Measurements from ENCODE around the gene SPOCK2.

Gene SPOCK2

GRCh38 chr10:72106154-72106849 lies 18.0 kb upstream of the SPOCK2 start:
- no peaks in the 10 kb centered on the region for H3K27me3 ChIP-seq (ENCODE audit: insufficient read depth, low read length)
- H3K9me3 ChIP-seq (ENCODE audit: insufficient read depth, low read depth, low read length) = no peaks in the 10 kb centered on the region
- H3K27ac ChIP-seq (ENCODE audit: low read length) = no peak overlapping the region
- H3K4me1 ChIP-seq (ENCODE audit: insufficient read depth, low read length) = no peaks in the 10 kb centered on the region
- no peak overlapping the region for H3K4me3 ChIP-seq (ENCODE audit: low read length)
- H3K9ac ChIP-seq (ENCODE audit: low read depth, low read length) = no peak overlapping the region
- no peaks in the 10 kb centered on the region for H3K36me3 ChIP-seq (ENCODE audit: insufficient read depth, low read depth, low read length)

- no peaks in the 10 kb centered on the region for H3K4me1 ChIP-seq (ENCODE audit: insufficient read depth, low read length)
- H3K36me3 ChIP-seq (ENCODE audit: insufficient read depth, low read depth, low read length) = no peaks in the 10 kb centered on the region; the same call in 1 of the 2 replicates
- H3K9me3 ChIP-seq (ENCODE audit: insufficient read depth, low read depth, low read length) = no peaks in the 10 kb centered on the region
- H3K4me3 ChIP-seq (ENCODE audit: low read length) = no peak overlapping the region
- no peaks in the 10 kb centered on the region for H3K27me3 ChIP-seq (ENCODE audit: insufficient read depth, low read length)
- H3K27ac ChIP-seq (ENCODE audit: low read length) = no peak overlapping the region
- no peak overlapping the region for H3K9ac ChIP-seq (ENCODE audit: low read depth, low read length)
These were observed 17.4 kb upstream of the SPOCK2 start for GRCh38 chr10:72105710-72106109.

GRCh38 chr10:72105098-72105475 lies 16.7 kb upstream of the SPOCK2 start:
- Histone ChIP-seq H3K4me1 (ENCODE audit: insufficient read depth, low read length) (no peaks in the 10 kb centered on the region), H3K27ac (ENCODE audit: low read length) (no peak overlapping the region), H3K27me3 (ENCODE audit: insufficient read depth, low read length) (no peaks in the 10 kb centered on the region), H3K9me3 (ENCODE audit: insufficient read depth, low read depth, low read length) (no peaks in the 10 kb centered on the region), H3K9ac (ENCODE audit: low read depth, low read length) (no peak overlapping the region), H3K36me3 (ENCODE audit: insufficient read depth, low read depth, low read length) (no peaks in the 10 kb centered on the region; the same call in 1 of the 2 replicates), H3K4me3 (ENCODE audit: low read length) (no peak overlapping the region)

GRCh38 chr10:72104472-72105097 lies 16.2 kb upstream of the SPOCK2 start:
- no peaks in the 10 kb centered on the region; the same call in 1 of the 2 replicates for H3K36me3 ChIP-seq (ENCODE audit: insufficient read depth, low read depth, low read length)
- no peak overlapping the region for H3K27ac ChIP-seq (ENCODE audit: low read length)
- no peaks in the 10 kb centered on the region for H3K4me1 ChIP-seq (ENCODE audit: insufficient read depth, low read length)
- no peaks in the 10 kb centered on the region for H3K9me3 ChIP-seq (ENCODE audit: insufficient read depth, low read depth, low read length)
- H3K9ac ChIP-seq (ENCODE audit: low read depth, low read length) = no peak overlapping the region
- no peaks in the 10 kb centered on the region for H3K27me3 ChIP-seq (ENCODE audit: insufficient read depth, low read length)
- no peak overlapping the region for H3K4me3 ChIP-seq (ENCODE audit: low read length)

- H3K4me3 ChIP-seq (ENCODE audit: low read length) = no peak overlapping the region
- no peak overlapping the region for H3K27ac ChIP-seq (ENCODE audit: low read length)
- H3K36me3 ChIP-seq (ENCODE audit: insufficient read depth, low read depth, low read length) = peaks cover 12% of the 10 kb centered on the region
- no peak overlapping the region for H3K9ac ChIP-seq (ENCODE audit: low read depth, low read length)
- no peaks in the 10 kb centered on the region; the same call in 1 of the 2 replicates for H3K4me1 ChIP-seq (ENCODE audit: insufficient read depth, low read length)
- H3K27me3 ChIP-seq (ENCODE audit: insufficient read depth, low read length) = no peaks in the 10 kb centered on the region
- H3K9me3 ChIP-seq (ENCODE audit: insufficient read depth, low read depth, low read length) = no peaks in the 10 kb centered on the region
These were observed 11.2 kb upstream of the SPOCK2 start for GRCh38 chr10:72099600-72099921.

GRCh38 chr10:72098836-72099599 lies 10.7 kb upstream of the SPOCK2 start:
- Histone ChIP-seq H3K9me3 (ENCODE audit: insufficient read depth, low read depth, low read length) (no peaks in the 10 kb centered on the region), H3K9ac (ENCODE audit: low read depth, low read length) (no peak overlapping the region), H3K27ac (ENCODE audit: low read length) (no peak overlapping the region), H3K36me3 (ENCODE audit: insufficient read depth, low read depth, low read length) (peaks cover 12% of the 10 kb centered on the region), H3K4me1 (ENCODE audit: insufficient read depth, low read length) (no peaks in the 10 kb centered on the region; the same call in 1 of the 2 replicates), H3K4me3 (ENCODE audit: low read length) (no peak overlapping the region), H3K27me3 (ENCODE audit: insufficient read depth, low read length) (no peaks in the 10 kb centered on the region)

GRCh38 chr10:72098301-72098835 lies 10.0 kb upstream of the SPOCK2 start:
- Histone ChIP-seq H3K4me1 (ENCODE audit: insufficient read depth, low read length) (no peaks in the 10 kb centered on the region; the same call in 1 of the 2 replicates), H3K36me3 (ENCODE audit: insufficient read depth, low read depth, low read length) (peaks cover 12% of the 10 kb centered on the region), H3K9ac (ENCODE audit: low read depth, low read length) (no peak overlapping the region), H3K27ac (ENCODE audit: low read length) (no peak overlapping the region), H3K4me3 (ENCODE audit: low read length) (no peak overlapping the region), H3K9me3 (ENCODE audit: insufficient read depth, low read depth, low read length) (no peaks in the 10 kb centered on the region), H3K27me3 (ENCODE audit: insufficient read depth, low read length) (no peaks in the 10 kb centered on the region)

- Histone ChIP-seq H3K9me3 (ENCODE audit: insufficient read depth, low read depth, low read length) (no peaks in the 10 kb centered on the region), H3K4me3 (ENCODE audit: low read length) (no peak overlapping the region), H3K27ac (ENCODE audit: low read length) (no peak overlapping the region), H3K27me3 (ENCODE audit: insufficient read depth, low read length) (no peaks in the 10 kb centered on the region), H3K36me3 (ENCODE audit: insufficient read depth, low read depth, low read length) (peaks cover 12% of the 10 kb centered on the region), H3K4me1 (ENCODE audit: insufficient read depth, low read length) (no peaks in the 10 kb centered on the region; the same call in 1 of the 2 replicates), H3K9ac (ENCODE audit: low read depth, low read length) (no peak overlapping the region)
These were observed 9.3 kb upstream of the SPOCK2 start for GRCh38 chr10:72097448-72098300.

GRCh38 chr10:72096115-72097000 lies 8.0 kb upstream of the SPOCK2 start:
- Histone ChIP-seq H3K4me1 (ENCODE audit: insufficient read depth, low read length) (no peaks in the 10 kb centered on the region; the same call in 1 of the 2 replicates), H3K36me3 (ENCODE audit: insufficient read depth, low read depth, low read length) (peaks cover 12% of the 10 kb centered on the region), H3K27me3 (ENCODE audit: insufficient read depth, low read length) (no peaks in the 10 kb centered on the region), H3K9ac (ENCODE audit: low read depth, low read length) (no peak overlapping the region), H3K9me3 (ENCODE audit: insufficient read depth, low read depth, low read length) (no peaks in the 10 kb centered on the region), H3K27ac (ENCODE audit: low read length) (no peak overlapping the region), H3K4me3 (ENCODE audit: low read length) (no peak overlapping the region)

- Histone ChIP-seq H3K9me3 (ENCODE audit: insufficient read depth, low read depth, low read length) (no peaks in the 10 kb centered on the region), H3K9ac (ENCODE audit: low read depth, low read length) (no peak overlapping the region), H3K4me3 (ENCODE audit: low read length) (no peak overlapping the region), H3K27me3 (ENCODE audit: insufficient read depth, low read length) (peaks cover 4% of the 10 kb centered on the region), H3K36me3 (ENCODE audit: insufficient read depth, low read depth, low read length) (peaks cover 12% of the 10 kb centered on the region), H3K27ac (ENCODE audit: low read length) (no peak overlapping the region), H3K4me1 (ENCODE audit: insufficient read depth, low read length) (no peaks in the 10 kb centered on the region; the same call in 1 of the 2 replicates)
These were observed 6.8 kb upstream of the SPOCK2 start for GRCh38 chr10:72095195-72095594.

Measured in iPS-20b (cell line).